H1 (cell line): ENCODE data around the gene ZSCAN18. TPM values are rescaled to one million over a fixed set of nuclear protein-coding genes. Genes with fewer than 3 reads are reported as not detected.

ENCODE experiments used
- CTCF ChIA-PET: fragments of 300-600 bp; sonication (Branson Sonifier 250); formaldehyde crosslinking; loops from one replicate; lab custom pipeline; 2021; ENCODE audit not compliant: partially characterized antibody; lab: Charles Lee
- POLR2A ChIA-PET: fragments of 300-600 bp; sonication (Branson Sonifier 250); formaldehyde crosslinking; loops from one replicate; lab custom pipeline; 2021; ENCODE audit warnings: inconsistent platforms; ENCODE audit not compliant: partially characterized antibody; lab: Charles Lee
- DNase-seq, 2 experiments: peaks; one replicate each; pipeline versions ENCODE4 v3.0.0 to v3.0.0-alpha.2; 2010 to 2022; ENCODE audit warnings: low spot score in 2 of 2, low read depth in 1 of 2, mixed read lengths in 1 of 2
- FAIRE-seq: peaks from 2 replicates; lab custom pipeline; 2011; peaks lifted over from hg19 to GRCh38; lab: Jason Lieb, UNC
- H2AFZ ChIP-seq: 2 replicates; pipeline ENCODE4 v1.8.1; 2012; ENCODE audit warnings: low read length, inconsistent platforms
- H2AK5ac ChIP-seq: 2 replicates; pipeline ENCODE4 v1.6.1; 2013; ENCODE audit warnings: low read depth, low read length
- H2BK120ac ChIP-seq: replicated peaks from 2 replicates; pipeline ENCODE3; 2013; ENCODE audit warnings: low read depth, low read length, inconsistent platforms
- H2BK12ac ChIP-seq: 2 replicates; pipeline ENCODE4 v1.6.1; 2013; ENCODE audit warnings: low read depth, low read length
- H2BK15ac ChIP-seq: 2 replicates; pipeline ENCODE4 v1.6.1; 2013; ENCODE audit warnings: low read length
- H2BK20ac ChIP-seq: 2 replicates; pipeline ENCODE4 v1.6.1; 2013; ENCODE audit warnings: low read length
- H2BK5ac ChIP-seq: 2 replicates; pipeline ENCODE4 v1.6.1; 2013; ENCODE audit warnings: low read depth, low read length
- H3K14ac ChIP-seq: 2 replicates; pipeline ENCODE4 v1.6.1; 2013; ENCODE audit warnings: inconsistent platforms; ENCODE audit not compliant: insufficient read length
- H3K18ac ChIP-seq: 2 replicates; pipeline ENCODE4 v1.6.1; 2013; ENCODE audit warnings: low read length; ENCODE audit errors: extremely low read depth
- H3K23ac ChIP-seq: 2 replicates; pipeline ENCODE4 v1.6.1; 2013; ENCODE audit warnings: inconsistent platforms; ENCODE audit not compliant: insufficient read length
- H3K23me2 ChIP-seq: 2 replicates; pipeline ENCODE4 v1.6.1; 2013; ENCODE audit warnings: low read depth, low read length
- H3K27ac ChIP-seq: 2 replicates; pipeline ENCODE4 v1.6.1; 2011; ENCODE audit warnings: low read depth, low read length, inconsistent platforms
- H3K27me3 ChIP-seq, 4 experiments: replicated peaks in 1 of 4; 1 replicate in 1 of 4; 2 replicates in 3 of 4; pipeline versions ENCODE4 v1.6.1 to v1.8.1; 2011 to 2013; ENCODE audit warnings: low read length in 3 of 4, mild to moderate bottlenecking in 3 of 4, inconsistent platforms in 2 of 4, mixed read lengths in 2 of 4, moderate library complexity in 1 of 4; ENCODE audit not compliant: control insufficient read depth in 3 of 4, insufficient read depth in 3 of 4; ENCODE audit errors: extremely low read depth in 1 of 4
- H3K36me3 ChIP-seq, 4 experiments: 2 replicates each; pipeline versions ENCODE4 v1.6.1 to v1.8.1; 2011 to 2013; ENCODE audit warnings: mild to moderate bottlenecking in 4 of 4, low read length in 3 of 4, moderate library complexity in 2 of 4, control low read depth in 1 of 4, inconsistent platforms in 1 of 4; ENCODE audit not compliant: insufficient read depth in 4 of 4, control insufficient read depth in 2 of 4
- H3K4ac ChIP-seq: replicated peaks from 2 replicates; pipeline ENCODE3; 2013; ENCODE audit warnings: low read length, low read depth, mixed read lengths, inconsistent platforms; ENCODE audit not compliant: insufficient read length
- H3K4me1 ChIP-seq, 4 experiments: replicated peaks in 1 of 4; 1 replicate in 1 of 4; 2 replicates in 3 of 4; pipeline versions ENCODE4 v1.6.1 to v1.8.1; 2011 to 2013; ENCODE audit warnings: low read length in 3 of 4, inconsistent platforms in 2 of 4, mixed read lengths in 1 of 4; ENCODE audit not compliant: insufficient read depth in 4 of 4, control insufficient read depth in 3 of 4
- H3K4me2 ChIP-seq, 2 experiments: 2 replicates each; pipeline versions ENCODE4 v1.6.1 to v1.8.1; 2011 to 2013; ENCODE audit warnings: low read depth in 2 of 2, low read length in 2 of 2, control low read depth in 1 of 2, inconsistent platforms in 1 of 2, mild to moderate bottlenecking in 1 of 2; ENCODE audit not compliant: insufficient read depth in 1 of 2
- H3K4me3 ChIP-seq, 4 experiments: fragments of 200-600, 300-600 bp in 1 of 4; sonication (generic), shearing (Covaris generic), sonication (Bioruptor Twin) in 1 of 4; 2 replicates each; pipeline versions ENCODE4 v1.5.1 to v1.8.1; 2011 to 2016; ENCODE audit warnings: low read length in 4 of 4, low read depth in 3 of 4, control low read depth in 2 of 4, inconsistent platforms in 2 of 4, mild to moderate bottlenecking in 2 of 4, mixed read lengths in 1 of 4, moderate library complexity in 1 of 4; ENCODE audit not compliant: insufficient read depth in 2 of 4; ENCODE audit errors: extremely low read depth in 1 of 4
- H3K56ac ChIP-seq: replicated peaks from 2 replicates; pipeline ENCODE3; 2013; ENCODE audit warnings: low read depth, mild to moderate bottlenecking, mixed read lengths, low read length, inconsistent platforms; ENCODE audit not compliant: insufficient read length
- H3K79me1 ChIP-seq: 2 replicates; pipeline ENCODE4 v1.6.1; 2013; ENCODE audit warnings: low read depth, low read length, control low read depth
- H3K79me2 ChIP-seq, 2 experiments: 2 replicates each; pipeline versions ENCODE4 v1.6.1 to v1.8.1; 2012 to 2013; ENCODE audit warnings: low read length in 2 of 2, mild to moderate bottlenecking in 2 of 2, inconsistent platforms in 1 of 2; ENCODE audit not compliant: insufficient read depth in 2 of 2, control insufficient read depth in 1 of 2
- H3K9ac ChIP-seq, 4 experiments: replicated peaks in 1 of 4; 1 replicate in 1 of 4; 2 replicates in 3 of 4; pipeline versions ENCODE4 v1.6.1 to v1.8.1; 2011 to 2013; ENCODE audit warnings: low read depth in 3 of 4, low read length in 3 of 4, control low read depth in 2 of 4, mild to moderate bottlenecking in 2 of 4, moderate library complexity in 2 of 4, inconsistent platforms in 1 of 4; ENCODE audit errors: extremely low read depth in 1 of 4
- H3K9me3 ChIP-seq, 2 experiments: 2 replicates each; pipeline versions ENCODE4 v1.6.1 to v1.8.1; 2012 to 2013; ENCODE audit warnings: mild to moderate bottlenecking in 2 of 2, moderate library complexity in 2 of 2, control low read depth in 1 of 2, inconsistent platforms in 1 of 2, low read depth in 1 of 2, low read length in 1 of 2, mixed read lengths in 1 of 2; ENCODE audit not compliant: insufficient read depth in 2 of 2
- H4K20me1 ChIP-seq, 2 experiments: replicated peaks in 1 of 2; 2 replicates each; pipeline versions ENCODE3 to v1.8.1; 2011 to 2013; ENCODE audit warnings: inconsistent platforms in 2 of 2, low read length in 2 of 2, mild to moderate bottlenecking in 1 of 2; ENCODE audit not compliant: insufficient read depth in 2 of 2, control insufficient read depth in 1 of 2
- H4K5ac ChIP-seq: 2 replicates; pipeline ENCODE4 v1.6.1; 2013; ENCODE audit warnings: low read length, low read depth, mixed read lengths, inconsistent platforms; ENCODE audit not compliant: insufficient read length
- H4K8ac ChIP-seq: 2 replicates; pipeline ENCODE4 v1.8.0; 2013; ENCODE audit warnings: mild to moderate bottlenecking, moderate library complexity, low read length, inconsistent platforms; ENCODE audit not compliant: insufficient read depth; ENCODE audit errors: extremely low read depth
- H4K91ac ChIP-seq: replicated peaks from 2 replicates; pipeline ENCODE3; 2013; ENCODE audit warnings: low read length, mixed read lengths, inconsistent platforms; ENCODE audit not compliant: insufficient read length
- ASH2L ChIP-seq: fragments of 200-600, 300-600 bp; sonication (generic); IDR thresholded peaks from one replicate; pipeline ENCODE4 v1.7.1; 2017; ENCODE audit warnings: low read length
- CHD2 ChIP-seq: IDR thresholded peaks from 2 replicates; pipeline ENCODE4 v1.6.1; 2012; ENCODE audit warnings: low read length, improper control_type of control experiment
- GTF2F1 ChIP-seq: IDR thresholded peaks from 2 replicates; pipeline ENCODE4 v1.6.1; 2012; ENCODE audit warnings: low read depth, low read length, improper control_type of control experiment, borderline replicate concordance
- HDAC2 ChIP-seq, 2 experiments: fragments of 300-600 bp in 1 of 2; sonication (generic) in 1 of 2; IDR thresholded peaks; 2 replicates each; pipeline ENCODE4 v1.6.1; 2011 to 2012; ENCODE audit warnings: low read depth in 2 of 2, low read length in 2 of 2, mild to moderate bottlenecking in 2 of 2, moderate library complexity in 2 of 2, borderline replicate concordance in 1 of 2, inconsistent platforms in 1 of 2
- MAFK ChIP-seq: IDR thresholded peaks from 2 replicates; pipeline ENCODE4 v1.6.1; 2012; ENCODE audit warnings: low read depth, mild to moderate bottlenecking, improper control_type of control experiment, low read length
- PHF8 ChIP-seq: fragments of 200-600 bp; sonication (generic); conservative IDR thresholded peaks from 2 replicates; pipeline ENCODE4 v1.7.1; 2012; ENCODE audit warnings: low read depth, mild to moderate bottlenecking, inconsistent platforms, low read length, moderate library complexity
- SP1 ChIP-seq: IDR thresholded peaks from 2 replicates; pipeline ENCODE4 v1.6.1; 2011; ENCODE audit warnings: low read depth, low read length
- SP2 ChIP-seq: IDR thresholded peaks from 2 replicates; pipeline ENCODE4 v1.6.1; 2012; ENCODE audit warnings: mild to moderate bottlenecking, low read length, inconsistent platforms
- TCF12 ChIP-seq: IDR thresholded peaks from 2 replicates; pipeline ENCODE4 v1.6.1; 2011; ENCODE audit warnings: low read depth, mild to moderate bottlenecking, low read length
- YY1 ChIP-seq: IDR thresholded peaks from 2 replicates; pipeline ENCODE4 v1.6.1; 2011; ENCODE audit warnings: low read depth, mild to moderate bottlenecking, low read length
- WGBS, 2 experiments: shearing (Covaris generic) in 1 of 2; methylation state at CpG; one replicate each; pipeline versions ENCODE4 v1.1.6 to v1.1.7; 2013 to 2015; ENCODE audit warnings: low lambda C conversion rate in 2 of 2, mixed read lengths in 2 of 2, inconsistent platforms in 1 of 2, low coverage in 1 of 2, missing lambda C conversion rate in 1 of 2; ENCODE audit not compliant: insufficient replicate concordance in 2 of 2, insufficient coverage in 1 of 2, insufficient read length in 1 of 2; ENCODE audit errors: extremely low coverage in 1 of 2, missing lambda C conversion rate in 1 of 2; 5-methylcytosine and 5-hydroxymethylcytosine counted together
- polyA plus RNA-seq, 7 experiments: library from polyadenylated mRNA; depleted of rRNA in 3 of 7; stranded (reverse) in 5 of 7; unstranded in 2 of 7; fragments of >200 nt in 5 of 7; fragments of 200-250 nt in 2 of 7; gene quantifications; 1 replicate in 5 of 7; 2 replicates in 1 of 7; 4 replicates in 1 of 7; pipeline versions ENCODE4 v1.2.1 to v1.2.3, GENCODE V29; 2011 to 2013; ENCODE audit warnings: missing spikeins in 2 of 7, mixed read lengths in 2 of 7
- total RNA-seq: library from RNA; stranded (reverse); fragmentation: NEBNext Ultra II Directional; extraction: Animal tissue kit (Norgen Biotek cat#: 25700); gene quantifications from 2 replicates; pipeline ENCODE4 v1.2.1, GENCODE V29; 2021

The ZSCAN18 gene
- total and polyA plus RNA-seq, 2 of the 8 experiments (the other 6 are each of a cell fraction or from before 2014, with no cell fraction given) = 37.0 to 41.4 TPM

DNA sequence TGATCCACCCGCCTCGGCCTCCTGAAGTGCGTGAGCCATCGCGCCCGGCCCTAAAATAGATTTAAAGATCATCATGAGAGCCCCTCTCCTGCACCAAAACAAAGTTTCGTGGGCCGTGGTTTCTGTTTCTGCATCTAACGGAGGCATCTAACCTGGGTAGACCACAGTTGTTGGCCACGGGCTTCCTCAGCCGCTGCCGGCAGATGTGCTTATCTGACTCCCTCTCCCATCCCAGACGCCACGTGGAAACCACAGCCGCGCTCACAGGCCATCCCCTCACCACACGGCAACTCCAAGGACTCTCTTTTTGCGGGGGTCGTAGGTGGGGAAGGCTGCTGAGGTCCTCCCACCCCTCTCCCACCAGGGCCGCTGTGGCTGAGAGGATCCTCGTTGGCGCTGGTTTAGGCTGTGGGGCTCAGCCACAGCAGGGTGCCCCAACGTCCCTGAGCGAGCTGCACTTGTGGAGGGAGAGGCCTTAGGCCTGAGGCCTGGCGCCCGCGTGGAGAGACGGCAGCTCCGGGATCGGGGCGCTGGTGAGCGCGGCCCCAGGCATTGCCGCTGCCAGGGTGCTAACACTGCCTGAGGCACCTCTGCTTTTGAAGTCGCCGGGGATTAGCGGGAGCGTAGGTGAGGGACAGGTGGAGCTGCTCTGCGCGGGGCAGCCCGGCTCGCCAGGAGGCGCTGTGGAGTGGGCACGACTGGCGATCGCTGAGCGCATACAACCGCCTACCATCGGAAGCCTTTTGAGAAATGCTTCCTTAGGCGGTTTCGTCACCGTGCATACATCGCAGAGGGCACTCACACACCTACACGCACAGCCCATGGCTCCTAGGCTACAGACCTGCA is 55.3 kb downstream of the ZSCAN18 start:
- Histone ChIP-seq H3K4me2 (peak overlapping the region; percentile 48 to 62), H3K9me3 (peaks cover 16 to 35% of the 10 kb centered on the region in 2 experiments)
- no peak for FAIRE-seq
- TF ChIP-seq TCF12 (0 out of 2 replicates have a peak, but pooled peaks have one; percentile 24), MAFK (no peak), SP1 (no peak), SP2 (no peak), GTF2F1 (no peak), YY1 (peak; percentile 43; the same call in 1 of the 2 replicates), HDAC2 (IDR thresholded peaks at IDR 0.05; ENCODE audit: borderline replicate concordance in 1 of 2, low read depth in 2 of 2, low read length in 2 of 2) (no peak), CHD2 (0 out of 2 replicates have a peak, but pooled peaks have one; percentile 44), ASH2L (peak; percentile 49), PHF8 (0 out of 2 replicates have a peak, but pooled peaks have one; percentile 22)

More for the DNA sequence above, 55.3 kb downstream of the ZSCAN18 start:
- Histone ChIP-seq H3K14ac (no peak overlapping the region), H2BK12ac (peak overlapping the region; percentile 60; the same call in 1 of the 2 replicates), H3K56ac (no peak overlapping the region), H4K91ac (no peak overlapping the region), H4K5ac (no peak overlapping the region), H3K27ac (no peak overlapping the region), H3K23me2 (peaks cover 2% of the 10 kb centered on the region; the same call in 1 of the 2 replicates), H3K27me3 (peaks cover 0 to 5% (median 4%) of the 10 kb centered on the region in 4 experiments; a peak in 3 of 7 replicates), H3K23ac (no peak overlapping the region), H3K9ac (no peak overlapping the region; a peak in 1 of 7 replicates), H3K4me3 (peak overlapping the region in 2 of 4 experiments; percentile 4 to 44; a peak in 1 of 8 replicates), H3K36me3 (no peaks in the 10 kb centered on the region), H3K79me1 (no peaks in the 10 kb centered on the region), H4K8ac (no peak overlapping the region), H2BK20ac (no peak overlapping the region), H2AK5ac (no peak overlapping the region), H4K20me1 (no peaks in the 10 kb centered on the region), H3K4me1 (peaks cover 0 to 17% (median 11%) of the 10 kb centered on the region in 4 experiments; a peak in 6 of 7 replicates), H3K79me2 (no peaks in the 10 kb centered on the region), H3K4ac (peak overlapping the region; percentile 21), H3K18ac (peak overlapping the region; percentile 38; the same call in 1 of the 2 replicates), H2BK15ac (0 out of 2 replicates have a peak overlapping the region, but pooled peaks have one; percentile 88), H2AFZ (peak overlapping the region; percentile 90), H2BK5ac (no peak overlapping the region), H2BK120ac (no peak overlapping the region)
- POLR2A ChIA-PET = interaction anchor here (0.7 to 4.7 kb wide), 12 partner anchors 8 to 108 kb away, joined by 3 to 39 read pairs (median 6); partner anchors contain the start of genes ZNF135, ZNF329 and ZNF418
- DNase-seq = peak; percentile 84 to 87
- 48% methylated on average over 53 of the region's 54 CpGs; no CpG with 5 or more reads in 1 of the 2 experiments for WGBS, 2 experiments
- CTCF ChIA-PET = interaction anchor here (0.7 to 6.7 kb wide), 18 partner anchors 8 to 115 kb away, joined by 3 to 113 read pairs (median 6); partner anchors contain the start of gene ZNF135
